Mucosa of stomach (tissue), 1 donor: ENCODE measurements around the gene F5.
"Not testable (repeated sequence)": the region's sequence is repeated elsewhere in the genome, so short reads cannot be mapped to it uniquely, and the experiment has no call there.

Experiments used
- H3K27me3 ChIP-seq: one replicate; pipeline ENCODE4 v1.7.0; 2013; ENCODE audit warnings: mild to moderate bottlenecking, low read length; ENCODE audit not compliant: control insufficient read depth, insufficient read depth
- H3K36me3 ChIP-seq: one replicate; pipeline ENCODE4 v1.7.0; 2013; ENCODE audit warnings: low read length; ENCODE audit not compliant: control insufficient read depth, insufficient read depth
- H3K4me1 ChIP-seq: one replicate; pipeline ENCODE4 v1.7.0; 2013; ENCODE audit warnings: mild to moderate bottlenecking, low read length; ENCODE audit not compliant: control insufficient read depth, insufficient read depth
- H3K4me3 ChIP-seq: one replicate; pipeline ENCODE4 v1.7.0; 2013; ENCODE audit warnings: low read length
- H3K9ac ChIP-seq: one replicate; pipeline ENCODE4 v1.7.0; 2013; ENCODE audit warnings: mild to moderate bottlenecking, low read length, moderate library complexity
- H3K9me3 ChIP-seq: one replicate; pipeline ENCODE4 v1.7.0; 2013; ENCODE audit warnings: mild to moderate bottlenecking, low read length, moderate library complexity; ENCODE audit not compliant: control insufficient read depth
- donor health status: Pancreatic carcinoma.

The F5 gene

DNA sequence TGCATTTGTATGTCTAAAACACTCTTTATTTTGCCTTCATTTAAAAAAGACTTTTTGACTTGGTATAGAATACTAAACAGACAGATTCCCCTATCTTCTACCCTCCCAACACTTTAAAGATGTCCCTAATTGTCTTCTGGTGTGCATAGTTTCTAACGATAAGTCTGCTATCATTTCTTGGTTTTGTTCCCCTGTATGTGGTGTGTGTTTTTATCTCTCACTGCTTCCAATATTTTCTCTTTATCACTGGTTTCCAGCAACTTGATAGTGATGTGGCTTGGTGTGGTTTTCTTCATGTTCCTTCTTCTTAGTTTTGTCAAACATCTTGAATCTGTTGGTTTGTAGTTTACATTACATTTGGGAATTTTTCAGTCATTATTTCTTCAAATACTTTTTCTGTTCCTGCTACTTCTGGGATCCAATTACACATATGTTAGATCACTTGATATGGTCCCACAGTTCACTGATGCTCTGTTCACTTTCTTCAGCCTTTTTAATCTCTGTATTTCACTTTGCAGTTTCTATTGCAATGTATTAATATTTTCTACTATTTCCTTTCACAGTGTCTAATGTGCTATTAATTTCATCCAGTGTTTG is 23.2 kb downstream of the F5 start:
- Histone ChIP-seq H3K9ac (no peak overlapping the region), H3K4me1 (peaks cover 24% of the 10 kb centered on the region), H3K36me3 (no peaks in the 10 kb centered on the region), H3K9me3 (no peaks in the 10 kb centered on the region), H3K27me3 (no peaks in the 10 kb centered on the region), H3K4me3 (no peak overlapping the region)

DNA sequence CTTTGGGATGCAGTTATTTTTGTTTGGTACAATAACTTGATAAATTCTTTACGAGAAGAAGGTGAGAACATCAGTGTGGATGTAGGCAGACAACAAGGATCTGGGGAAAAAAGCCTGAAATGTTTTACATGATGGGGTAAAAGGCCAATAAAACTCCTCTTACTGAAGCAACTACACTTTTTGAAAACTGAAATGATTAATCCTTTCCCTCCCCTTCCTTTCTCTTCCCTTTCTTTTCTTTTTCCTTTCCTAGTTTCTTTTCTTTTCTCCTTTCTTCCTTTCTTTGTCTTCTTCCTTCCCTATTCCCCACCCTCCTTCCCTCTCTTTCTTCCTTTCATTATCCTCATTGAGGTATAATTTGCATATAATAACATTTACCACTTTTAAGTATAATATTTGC is 24.6 kb downstream of the F5 start:
- Histone ChIP-seq H3K9me3 (no peaks in the 10 kb centered on the region), H3K36me3 (no peaks in the 10 kb centered on the region), H3K27me3 (no peaks in the 10 kb centered on the region), H3K4me3 (no peak overlapping the region), H3K4me1 (peaks cover 20% of the 10 kb centered on the region), H3K9ac (no peak overlapping the region)

DNA sequence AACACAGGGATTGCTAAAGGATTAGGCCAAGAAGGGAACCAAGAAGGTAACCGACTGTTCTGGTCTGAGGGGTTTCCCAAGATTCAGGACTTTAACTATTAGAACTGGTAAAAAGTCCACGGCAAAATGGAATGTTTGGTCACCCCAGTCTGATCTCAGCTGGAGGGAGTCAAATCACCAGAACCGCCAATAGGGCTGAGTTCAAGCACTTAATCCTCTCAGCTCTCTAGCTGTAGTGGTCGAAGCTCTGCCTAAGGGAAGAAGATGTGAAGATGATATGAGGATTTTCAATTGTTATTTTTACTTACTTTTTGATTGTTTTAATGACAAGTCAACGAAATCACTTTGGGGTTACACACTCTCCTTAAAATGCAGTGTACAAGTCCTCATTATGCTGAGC is 29.1 kb downstream of the F5 start:
- Histone ChIP-seq H3K9ac (no peak overlapping the region), H3K9me3 (no peaks in the 10 kb centered on the region), H3K4me1 (no peaks in the 10 kb centered on the region), H3K4me3 (no peak overlapping the region), H3K27me3 (no peaks in the 10 kb centered on the region), H3K36me3 (no peaks in the 10 kb centered on the region)

DNA sequence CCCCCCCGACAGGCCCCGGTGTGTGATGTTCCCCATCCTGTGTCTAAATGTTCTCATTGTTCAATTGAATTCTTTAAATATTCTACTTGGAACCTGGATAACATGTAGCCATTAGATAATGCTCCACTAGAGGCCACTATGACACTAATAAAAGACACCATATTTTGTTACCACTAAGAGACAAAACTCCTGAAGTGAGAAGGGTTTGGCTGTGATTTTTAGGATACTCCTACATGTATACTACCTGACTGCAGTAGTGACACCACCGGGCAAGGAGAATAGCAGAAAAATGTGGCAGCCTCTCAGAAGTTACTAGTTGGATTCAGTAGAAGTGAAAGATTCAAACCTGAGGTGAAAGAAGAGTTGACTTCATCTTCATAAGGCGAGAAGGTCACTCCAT is 36.0 kb downstream of the F5 start:
- Histone ChIP-seq H3K36me3 (no peaks in the 10 kb centered on the region), H3K27me3 (no peaks in the 10 kb centered on the region), H3K4me1 (no peaks in the 10 kb centered on the region), H3K9me3 (no peaks in the 10 kb centered on the region), H3K9ac (no peak overlapping the region), H3K4me3 (no peak overlapping the region)

DNA sequence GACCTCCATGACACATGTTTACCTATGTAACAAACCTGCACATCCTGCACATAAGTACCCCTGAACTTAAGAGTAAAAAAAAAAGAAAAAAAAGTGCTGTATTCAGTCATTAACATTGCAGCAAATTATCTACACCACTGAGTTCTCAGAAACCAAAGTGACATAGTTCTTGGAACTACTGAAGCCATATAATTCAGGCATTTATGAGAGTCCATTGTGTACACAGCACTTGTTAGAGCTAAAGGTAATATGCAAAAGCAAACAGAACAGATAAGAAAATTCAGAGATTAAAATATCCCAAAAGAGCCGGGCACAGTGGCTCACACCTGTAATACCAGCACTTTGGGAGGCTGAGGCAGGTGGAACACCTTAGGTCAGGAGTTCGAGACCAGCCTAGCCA is 38.0 kb downstream of the F5 start:
- Histone ChIP-seq H3K9ac (no peak overlapping the region), H3K9me3 (no peaks in the 10 kb centered on the region), H3K4me1 (no peaks in the 10 kb centered on the region), H3K36me3 (no peaks in the 10 kb centered on the region), H3K4me3 (no peak overlapping the region), H3K27me3 (no peaks in the 10 kb centered on the region)

DNA sequence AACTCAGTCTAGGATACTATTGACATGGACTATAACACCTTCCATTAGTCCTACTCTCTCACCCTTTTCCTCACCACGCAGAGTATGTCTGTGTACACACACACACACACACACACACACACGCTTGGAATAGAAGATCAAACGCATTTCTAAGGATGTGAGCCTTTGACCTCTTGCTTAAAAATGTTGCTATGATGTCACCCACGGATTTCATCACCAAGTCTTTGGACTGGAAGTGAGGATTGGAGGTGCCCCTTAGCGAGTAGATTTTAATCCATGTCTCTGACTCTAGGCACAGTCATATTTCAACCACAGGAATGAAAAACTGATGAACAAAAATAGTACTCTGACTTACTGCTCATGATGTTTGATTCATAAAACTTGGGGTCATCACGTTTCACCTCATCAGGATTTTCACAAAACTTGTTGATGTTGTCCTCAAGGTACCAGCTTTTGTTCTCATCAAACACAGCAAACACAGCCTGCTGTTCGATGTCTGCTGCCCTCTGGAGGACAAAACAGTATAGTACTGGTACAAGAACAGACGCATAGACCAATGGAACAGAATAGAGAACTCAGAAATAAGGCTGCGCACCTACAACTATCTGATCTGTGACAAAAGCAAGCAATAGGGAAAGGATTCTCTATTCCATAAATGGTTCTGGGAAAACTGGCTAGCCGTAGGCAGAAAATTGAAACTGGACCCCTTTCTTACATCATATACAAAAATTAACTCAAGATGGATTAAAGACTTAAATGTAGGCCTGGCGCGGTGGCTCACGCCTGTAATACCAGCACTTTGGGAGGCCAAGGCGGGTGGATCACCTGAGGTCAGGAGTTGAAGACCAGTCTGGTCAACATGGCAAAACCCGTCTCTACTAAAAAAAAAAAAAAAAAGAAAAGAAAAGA is 39.9 kb downstream of the F5 start:
- no peak overlapping the region for H3K4me3 ChIP-seq
- no peaks in the 10 kb centered on the region for H3K27me3 ChIP-seq
- H3K4me1 ChIP-seq: no peaks in the 10 kb centered on the region
- no peak overlapping the region for H3K9ac ChIP-seq
- H3K36me3 ChIP-seq: no peaks in the 10 kb centered on the region
- no peaks in the 10 kb centered on the region for H3K9me3 ChIP-seq

DNA sequence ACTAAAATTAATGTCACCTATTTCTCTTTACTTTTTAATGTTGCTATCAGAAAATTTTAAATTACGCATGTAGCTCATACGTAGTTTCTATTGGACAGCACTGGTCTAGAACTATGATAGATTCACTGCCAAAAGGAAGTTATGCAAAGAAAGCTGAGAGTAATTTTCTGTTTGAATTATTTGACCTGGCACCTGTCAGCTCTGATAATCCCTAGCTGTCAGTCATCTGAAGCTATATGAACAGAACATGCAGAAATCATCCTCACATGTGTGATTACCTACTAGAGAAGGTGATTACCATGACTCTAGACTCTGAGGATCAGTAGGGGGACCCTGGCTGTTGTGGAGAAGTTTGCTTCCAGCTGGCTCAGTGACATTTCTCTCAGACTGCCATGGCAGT is 40.8 kb downstream of the F5 start:
- Histone ChIP-seq H3K4me3 (no peak overlapping the region), H3K4me1 (no peaks in the 10 kb centered on the region), H3K9ac (no peak overlapping the region), H3K9me3 (no peaks in the 10 kb centered on the region), H3K36me3 (no peaks in the 10 kb centered on the region), H3K27me3 (no peaks in the 10 kb centered on the region)

DNA sequence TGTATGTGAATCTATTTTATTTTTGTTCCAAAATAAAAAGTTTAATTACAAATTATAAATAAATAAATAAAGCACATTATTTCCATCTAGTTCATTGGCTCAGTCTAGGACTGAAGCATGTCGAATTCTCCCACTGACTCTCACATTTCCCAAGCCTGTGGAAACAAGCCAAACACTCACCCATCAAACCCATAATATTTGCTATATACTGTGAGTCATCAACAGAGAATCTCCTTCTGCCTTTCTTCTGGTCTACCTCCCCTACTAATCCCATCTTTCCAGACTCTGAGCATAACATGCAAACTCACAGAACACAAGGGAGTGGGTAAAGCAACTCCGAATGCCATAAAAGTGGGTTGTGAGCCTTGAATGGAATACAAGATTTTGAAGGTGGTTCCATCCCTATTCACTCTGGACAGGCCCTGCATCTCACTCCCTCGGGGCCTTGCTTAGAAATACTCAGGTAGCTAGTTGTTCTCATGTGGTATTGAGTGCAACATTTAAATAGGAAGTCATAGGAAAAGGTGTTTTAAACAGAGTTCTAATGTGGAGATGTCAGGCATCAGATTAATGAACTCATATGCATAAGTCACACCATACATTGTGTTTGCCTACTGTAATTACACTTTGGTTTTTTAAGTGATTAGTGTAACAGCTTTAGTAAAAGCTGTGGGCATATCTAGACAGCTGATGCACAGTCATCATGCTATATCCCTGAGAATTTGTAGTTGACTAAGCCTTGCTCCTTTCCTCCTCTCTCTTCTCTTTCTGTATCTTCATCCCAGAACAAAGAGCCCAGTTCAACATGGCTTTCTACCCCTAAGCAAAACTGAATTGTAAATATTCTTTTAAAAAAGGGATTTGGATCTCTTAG is 47.0 kb downstream of the F5 start:
- Histone ChIP-seq H3K9ac (no peak overlapping the region), H3K4me1 (peaks cover 6% of the 10 kb centered on the region), H3K9me3 (no peaks in the 10 kb centered on the region), H3K4me3 (no peak overlapping the region), H3K36me3 (no peaks in the 10 kb centered on the region), H3K27me3 (no peaks in the 10 kb centered on the region)

DNA sequence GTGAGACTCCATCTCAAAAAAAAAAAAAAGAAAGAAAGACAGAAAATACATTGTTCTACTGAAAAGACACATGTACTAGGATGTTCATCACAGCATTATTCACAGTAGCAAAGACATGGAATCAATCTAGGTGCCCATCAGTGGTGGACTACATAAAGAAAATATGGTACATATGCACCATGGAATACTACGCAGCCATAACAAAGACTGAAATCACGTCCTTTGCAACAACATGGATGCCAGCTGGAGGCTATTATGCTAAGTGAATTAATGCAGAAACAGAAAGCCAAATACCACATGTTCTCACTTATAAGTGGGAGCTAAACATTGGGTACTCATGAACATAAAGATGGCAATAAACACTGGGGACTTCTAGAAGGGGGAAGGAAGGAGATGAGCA is 51.6 kb downstream of the F5 start:
- Histone ChIP-seq H3K9ac (no peak overlapping the region), H3K9me3 (no peaks in the 10 kb centered on the region), H3K27me3 (no peaks in the 10 kb centered on the region), H3K4me1 (peaks cover 7% of the 10 kb centered on the region), H3K36me3 (no peaks in the 10 kb centered on the region), H3K4me3 (no peak overlapping the region)

DNA sequence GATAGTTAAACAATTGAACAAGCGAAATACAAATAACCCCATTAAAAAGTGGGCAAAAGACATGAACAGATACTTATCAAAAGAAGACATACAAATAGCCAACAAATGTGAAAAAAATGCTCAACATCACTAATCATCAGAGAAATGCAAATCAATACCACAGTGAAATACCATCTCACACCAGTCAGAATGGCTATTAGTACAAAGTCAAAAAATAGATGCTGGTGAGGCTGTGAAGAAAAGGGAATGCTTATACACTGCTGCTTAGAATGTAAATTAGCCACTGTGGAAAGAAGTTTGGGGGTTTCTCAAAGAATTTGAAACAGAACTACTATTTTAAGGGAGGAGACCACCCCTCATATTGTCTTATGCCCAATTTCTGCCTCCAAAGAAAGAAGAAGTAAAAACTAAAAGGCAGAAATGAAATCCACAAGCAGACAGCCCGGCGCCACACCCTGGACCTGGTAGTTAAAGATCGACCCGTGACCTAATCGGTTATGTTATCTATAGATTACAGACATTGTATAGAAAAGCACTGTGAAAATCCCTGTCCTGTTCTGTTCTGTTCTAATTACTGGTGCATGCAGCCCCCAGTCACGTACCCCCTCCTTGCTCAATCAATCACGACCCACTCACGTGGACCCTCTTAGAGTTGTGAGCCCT is 52.6 kb downstream of the F5 start:
- not testable (repeated sequence) for H3K36me3 ChIP-seq, H3K9ac ChIP-seq, H3K27me3 ChIP-seq, H3K4me1 ChIP-seq, H3K9me3 ChIP-seq, H3K4me3 ChIP-seq

DNA sequence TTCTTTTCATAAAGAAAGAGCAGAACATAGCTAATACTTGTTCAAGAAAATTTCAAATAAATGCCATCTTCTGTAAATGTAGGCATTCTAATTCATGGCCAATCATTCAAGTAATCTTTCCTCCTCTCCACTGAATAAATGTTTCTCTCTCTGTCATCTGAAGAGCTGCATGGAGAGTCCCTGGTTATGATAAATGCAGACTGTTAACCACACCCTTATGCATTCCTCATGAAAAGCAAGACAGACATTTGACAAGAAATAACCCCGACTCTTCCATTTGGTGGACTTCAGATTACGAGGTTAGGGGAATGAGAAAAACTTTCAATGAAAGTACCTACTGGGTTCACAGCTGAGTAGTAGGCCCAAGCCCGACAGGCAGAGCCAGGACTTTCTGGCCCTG is 55.8 kb downstream of the F5 start:
- peaks cover 21% of the 10 kb centered on the region for H3K4me1 ChIP-seq
- no peaks in the 10 kb centered on the region for H3K27me3 ChIP-seq
- H3K9me3 ChIP-seq: no peaks in the 10 kb centered on the region
- no peak overlapping the region for H3K4me3 ChIP-seq
- no peak overlapping the region for H3K9ac ChIP-seq
- no peaks in the 10 kb centered on the region for H3K36me3 ChIP-seq
